ENCODE data around the gene MAU2.

DNA sequence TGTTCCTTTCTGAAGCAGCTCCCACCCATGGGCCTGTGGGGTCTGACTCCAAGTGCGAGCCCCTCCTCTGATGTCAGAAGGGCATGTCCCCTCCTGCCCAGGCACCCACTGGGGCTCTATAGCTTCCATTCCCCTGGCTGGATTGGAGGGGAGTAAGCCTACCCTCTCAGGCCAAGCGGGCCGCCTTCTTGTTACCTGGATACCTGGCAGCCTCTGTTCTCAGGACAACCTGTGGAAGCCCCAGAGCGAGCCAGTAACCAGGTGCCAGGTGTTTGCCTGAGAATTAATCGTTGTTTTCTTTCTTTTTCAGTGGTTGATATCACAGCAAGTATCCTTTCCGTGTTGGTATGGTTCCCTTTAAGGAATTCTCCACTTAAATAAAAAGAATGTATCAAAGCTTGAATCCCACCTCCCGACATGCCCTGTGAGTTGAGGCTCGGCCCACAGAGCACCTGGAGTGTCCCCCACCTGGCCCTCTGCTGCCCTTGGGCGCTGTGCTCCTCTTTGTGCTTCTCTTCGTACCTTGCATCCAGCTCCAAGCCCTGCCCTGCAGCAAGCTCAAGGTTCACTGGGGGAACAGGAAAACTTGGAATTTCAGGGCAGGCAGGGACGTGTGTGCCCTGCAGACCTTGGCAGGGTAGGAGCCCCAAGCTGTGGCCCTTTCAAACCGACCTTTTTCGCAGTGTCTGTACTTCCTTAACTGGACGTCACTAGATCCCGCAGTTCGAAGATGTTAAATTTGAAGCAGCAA lies 15.0 kb downstream of the MAU2 start:
- TF ChIP-seq, protein P1, sequence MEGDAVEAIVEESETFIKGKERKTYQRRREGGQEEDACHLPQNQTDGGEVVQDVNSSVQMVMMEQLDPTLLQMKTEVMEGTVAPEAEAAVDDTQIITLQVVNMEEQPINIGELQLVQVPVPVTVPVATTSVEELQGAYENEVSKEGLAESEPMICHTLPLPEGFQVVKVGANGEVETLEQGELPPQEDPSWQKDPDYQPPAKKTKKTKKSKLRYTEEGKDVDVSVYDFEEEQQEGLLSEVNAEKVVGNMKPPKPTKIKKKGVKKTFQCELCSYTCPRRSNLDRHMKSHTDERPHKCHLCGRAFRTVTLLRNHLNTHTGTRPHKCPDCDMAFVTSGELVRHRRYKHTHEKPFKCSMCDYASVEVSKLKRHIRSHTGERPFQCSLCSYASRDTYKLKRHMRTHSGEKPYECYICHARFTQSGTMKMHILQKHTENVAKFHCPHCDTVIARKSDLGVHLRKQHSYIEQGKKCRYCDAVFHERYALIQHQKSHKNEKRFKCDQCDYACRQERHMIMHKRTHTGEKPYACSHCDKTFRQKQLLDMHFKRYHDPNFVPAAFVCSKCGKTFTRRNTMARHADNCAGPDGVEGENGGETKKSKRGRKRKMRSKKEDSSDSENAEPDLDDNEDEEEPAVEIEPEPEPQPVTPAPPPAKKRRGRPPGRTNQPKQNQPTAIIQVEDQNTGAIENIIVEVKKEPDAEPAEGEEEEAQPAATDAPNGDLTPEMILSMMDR (IDR thresholded peaks at IDR 0.05), result no peak
- TF ChIP-seq POLR2A (IDR thresholded peaks at IDR 0.05), result no peak
